ENCODE measurements around the gene MYO5A. TPM values are rescaled to one million over a fixed set of nuclear protein-coding genes. Genes with fewer than 3 reads are reported as not detected.

The MYO5A gene
- total RNA-seq, 2 experiments from 2014 or later: 31.8 to 42.0 TPM

GRCh38 chr15:52290329-52290728, 238.4 kb downstream of the MYO5A start:
- no peak overlapping the region for H2AFZ ChIP-seq (ENCODE audit: low read length)
- CTCF ChIA-PET (ENCODE audit: unreplicated experiment): no interaction called here
- POLR2A ChIA-PET: interaction anchor here (1.2 kb wide), 1 partner anchor 29 kb away, joined by 3 read pairs; no protein-coding TSS in a partner anchor
- BruUV-seq (replicated peaks): no TSS peak
- H3K4me3 ChIP-seq (ENCODE audit: low read depth, low read length, poor library complexity, severe bottlenecking): no peak overlapping the region
- no peaks in the 10 kb centered on the region for H3K79me2 ChIP-seq (ENCODE audit: insufficient read depth, low read depth, low read length)
- no peaks in the 10 kb centered on the region for H3K9me3 ChIP-seq (ENCODE audit: low read length)
- H3K4me1 ChIP-seq (ENCODE audit: insufficient read depth, low read length, poor library complexity, severe bottlenecking): peaks cover 9% of the 10 kb centered on the region
- H3K9me2 ChIP-seq (ENCODE audit: insufficient read depth, low read length): no peaks in the 10 kb centered on the region
- TF ChIP-seq EZH2phosphoT487 (IDR thresholded peaks at IDR 0.05; ENCODE audit: borderline replicate concordance, low read depth, low read length): no peak
- peak; percentile 11 for DNase-seq (ENCODE audit: low spot score)
- H3K36me3 ChIP-seq (ENCODE audit: insufficient read depth, low read length): no peaks in the 10 kb centered on the region
- H4K20me1 ChIP-seq (ENCODE audit: insufficient read depth, low read length): no peaks in the 10 kb centered on the region
- H3K27ac ChIP-seq (ENCODE audit: low read depth, low read length, poor library complexity, severe bottlenecking): no peak overlapping the region
- no peak overlapping the region for H3K4me2 ChIP-seq (ENCODE audit: low read length)
- intact Hi-C loops (cut with micrococcal nuclease; ENCODE audit: unreplicated experiment): no loop called here

- DNase-seq (ENCODE audit: low spot score): no peak
- Histone ChIP-seq H3K4me3 (ENCODE audit: low read depth, low read length, poor library complexity, severe bottlenecking) (no peak overlapping the region), H2AFZ (ENCODE audit: low read length) (no peak overlapping the region), H3K4me2 (ENCODE audit: low read length) (no peak overlapping the region), H3K4me1 (ENCODE audit: insufficient read depth, low read length, poor library complexity, severe bottlenecking) (peaks cover 9% of the 10 kb centered on the region), H3K9me3 (ENCODE audit: low read length) (no peaks in the 10 kb centered on the region), H4K20me1 (ENCODE audit: insufficient read depth, low read length) (no peaks in the 10 kb centered on the region), H3K9me2 (ENCODE audit: insufficient read depth, low read length) (no peaks in the 10 kb centered on the region), H3K27ac (ENCODE audit: low read depth, low read length, poor library complexity, severe bottlenecking) (no peak overlapping the region), H3K79me2 (ENCODE audit: insufficient read depth, low read depth, low read length) (no peaks in the 10 kb centered on the region), H3K36me3 (ENCODE audit: insufficient read depth, low read length) (no peaks in the 10 kb centered on the region)
- intact Hi-C loops (cut with micrococcal nuclease; ENCODE audit: unreplicated experiment): no loop called here
- BruUV-seq (replicated peaks): no TSS peak
- ChIA-PET CTCF (ENCODE audit: unreplicated experiment) (no interaction called here), POLR2A (interaction anchor here (0.7 kb wide), 1 partner anchor 178 kb away, joined by 3 read pairs; no protein-coding TSS in a partner anchor)
- no peak for TF ChIP-seq EZH2phosphoT487 (IDR thresholded peaks at IDR 0.05; ENCODE audit: borderline replicate concordance, low read depth, low read length)
- TF ChIP-seq CTCF (conservative IDR thresholded peaks at IDR 0.05; ENCODE audit: low read length): no peak
Measured at GRCh38 chr15:52289629-52290081, 239.0 kb downstream of the MYO5A start.

DNA sequence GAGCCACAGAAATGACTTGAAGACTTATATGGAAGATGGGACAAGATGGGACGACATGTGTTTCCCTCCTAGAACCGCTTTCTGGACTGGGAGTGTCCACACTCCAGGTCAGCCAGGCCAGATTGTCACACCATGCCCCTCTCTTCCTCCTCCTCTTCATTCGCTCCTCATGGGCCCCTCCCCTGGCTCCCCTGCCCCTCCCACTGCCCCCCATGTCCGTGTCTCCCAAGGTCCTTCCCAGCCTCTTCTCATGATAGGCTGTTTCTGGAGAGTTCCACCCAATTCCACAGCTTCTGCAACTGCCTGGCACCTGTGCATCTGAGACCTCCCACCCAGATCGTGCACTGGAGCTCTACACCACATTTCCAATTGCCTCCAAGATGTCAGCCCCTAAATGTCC, 239.7 kb downstream of the MYO5A start:
- no peaks in the 10 kb centered on the region for H3K36me3 ChIP-seq (ENCODE audit: insufficient read depth, low read length)
- no TSS peak for BruUV-seq (replicated peaks)
- CTCF ChIA-PET (ENCODE audit: unreplicated experiment): interaction anchor here (0.7 kb wide), 1 partner anchor 32 kb away, joined by 3 read pairs; no protein-coding TSS in a partner anchor
- peaks cover 5% of the 10 kb centered on the region for H3K4me1 ChIP-seq (ENCODE audit: insufficient read depth, low read length, poor library complexity, severe bottlenecking)
- DNase-seq (ENCODE audit: low spot score): no peak
- H3K79me2 ChIP-seq (ENCODE audit: insufficient read depth, low read depth, low read length): no peaks in the 10 kb centered on the region
- H2AFZ ChIP-seq (ENCODE audit: low read length): no peak overlapping the region
- H3K27ac ChIP-seq (ENCODE audit: low read depth, low read length, poor library complexity, severe bottlenecking): no peak overlapping the region
- H3K4me3 ChIP-seq (ENCODE audit: low read depth, low read length, poor library complexity, severe bottlenecking): no peak overlapping the region
- TF ChIP-seq CTCF (conservative IDR thresholded peaks at IDR 0.05; ENCODE audit: low read length) (no peak), EZH2phosphoT487 (IDR thresholded peaks at IDR 0.05; ENCODE audit: borderline replicate concordance, low read depth, low read length) (no peak)
- intact Hi-C loops (cut with micrococcal nuclease; ENCODE audit: unreplicated experiment): no loop called here
- POLR2A ChIA-PET: no interaction called here
- H3K9me2 ChIP-seq (ENCODE audit: insufficient read depth, low read length): no peaks in the 10 kb centered on the region
- H4K20me1 ChIP-seq (ENCODE audit: insufficient read depth, low read length): no peaks in the 10 kb centered on the region
- H3K9me3 ChIP-seq (ENCODE audit: low read length): no peaks in the 10 kb centered on the region
- H3K4me2 ChIP-seq (ENCODE audit: low read length): no peak overlapping the region
